Endodermal cell (in vitro differentiated cells): Measurements from ENCODE around the gene WNT10A. TPM values are rescaled to one million over a fixed set of nuclear protein-coding genes. Genes with fewer than 3 reads are reported as not detected.

ENCODE experiments used
- DNase-seq: peaks from one replicate; pipeline ENCODE4 v3.0.0-alpha.2; 2017
- H3K27ac ChIP-seq: 2 replicates; pipeline ENCODE4 v1.5.1; 2013; ENCODE audit warnings: mild to moderate bottlenecking, low read depth, low read length, moderate library complexity
- H3K27me3 ChIP-seq: 2 replicates; pipeline ENCODE4 v1.6.1; 2013; ENCODE audit warnings: mild to moderate bottlenecking, low read length, moderate library complexity; ENCODE audit not compliant: insufficient read depth, control insufficient read depth, poor library complexity, severe bottlenecking
- H3K36me3 ChIP-seq: 2 replicates; pipeline ENCODE4 v1.7.0; 2013; ENCODE audit warnings: mild to moderate bottlenecking, low read length, moderate library complexity; ENCODE audit not compliant: control insufficient read depth, insufficient read depth
- H3K4me1 ChIP-seq: one replicate; pipeline ENCODE4 v1.7.0; 2013; ENCODE audit warnings: low read length; ENCODE audit not compliant: control insufficient read depth, insufficient read depth
- H3K4me3 ChIP-seq: 2 replicates; pipeline ENCODE4 v1.5.1; 2013; ENCODE audit warnings: mild to moderate bottlenecking, low read length, moderate library complexity
- H3K9ac ChIP-seq: 2 replicates; pipeline ENCODE4 v1.6.1; 2013; ENCODE audit warnings: mild to moderate bottlenecking, low read length, moderate library complexity; ENCODE audit not compliant: poor library complexity, severe bottlenecking; ENCODE audit errors: extremely low read depth
- H3K9me3 ChIP-seq: 2 replicates; pipeline ENCODE4 v1.6.1; 2013; ENCODE audit warnings: mild to moderate bottlenecking, low read length, moderate library complexity; ENCODE audit not compliant: control insufficient read depth
- H3K27ac Mint-ChIP-seq: 2 replicates; pipeline ENCODE4 v1.8.0; 2020; ENCODE audit warnings: mixed read lengths
- H3K27me3 Mint-ChIP-seq: 2 replicates; pipeline ENCODE4 v1.8.0; 2021; ENCODE audit warnings: mild to moderate bottlenecking, mixed read lengths; ENCODE audit not compliant: insufficient read depth
- H3K36me3 Mint-ChIP-seq: 2 replicates; pipeline ENCODE4 v1.8.0; 2020; ENCODE audit warnings: low read depth, mixed read lengths
- H3K4me1 Mint-ChIP-seq: 2 replicates; pipeline ENCODE4 v1.8.0; 2020; ENCODE audit warnings: mixed read lengths
- H3K4me3 Mint-ChIP-seq: 2 replicates; pipeline ENCODE4 v1.8.0; 2020; ENCODE audit warnings: mild to moderate bottlenecking, moderate library complexity, mixed read lengths
- H3K9me3 Mint-ChIP-seq: 2 replicates; pipeline ENCODE4 v1.8.0; 2020; ENCODE audit warnings: mild to moderate bottlenecking, mixed read lengths
- WGBS, 2 experiments: methylation state at CpG; one replicate each; pipeline versions ENCODE4 v1.1.5 to v1.1.7; 2013; ENCODE audit warnings: missing lambda C conversion rate in 2 of 2, mixed read lengths in 1 of 2; ENCODE audit not compliant: insufficient coverage in 1 of 2, insufficient read length in 1 of 2; 5-methylcytosine and 5-hydroxymethylcytosine counted together
- total RNA-seq, 2 donors: library from RNA; stranded (reverse); fragmentation: NEBNext Ultra II Directional in 1 of 2; extraction: Animal tissue kit (Norgen Biotek cat#: 25700) in 1 of 2; gene quantifications; 2 replicates in 1 of 2; 3 replicates in 1 of 2; pipeline ENCODE4 v1.2.1, GENCODE V29; 2021
- TF ChIP-seq, protein P1 (sequence below): fragments of 200-600 bp; sonication (generic); conservative IDR thresholded peaks from 2 replicates; pipeline ENCODE4 v1.5.0; 2021; ENCODE audit warnings: antibody characterized with exemption, mild to moderate bottlenecking

The WNT10A gene
- total RNA-seq, 2 donors from 2014 or later: not detected

DNA sequence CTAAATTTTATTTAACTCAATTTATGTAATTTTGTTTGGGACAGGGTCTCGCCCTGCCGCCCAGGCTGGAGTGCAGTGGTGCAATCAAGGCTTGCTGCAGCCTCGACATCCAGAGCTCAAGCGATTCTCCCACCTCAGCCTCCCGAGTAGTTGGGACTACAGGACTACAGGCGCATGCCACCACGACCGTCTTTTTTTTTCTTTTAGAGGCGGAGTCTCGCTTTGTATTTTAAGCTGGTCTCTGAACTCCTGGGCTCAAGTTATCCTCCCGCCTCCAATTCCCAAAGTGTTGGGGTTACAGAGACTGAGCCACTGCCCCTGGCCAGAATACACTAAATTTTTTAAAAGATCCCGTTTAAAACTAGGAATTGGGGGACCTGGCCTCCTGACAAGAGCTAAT is 18.5 kb downstream of the WNT10A start:
- H3K4me3 Mint-ChIP-seq: no peak overlapping the region

DNA sequence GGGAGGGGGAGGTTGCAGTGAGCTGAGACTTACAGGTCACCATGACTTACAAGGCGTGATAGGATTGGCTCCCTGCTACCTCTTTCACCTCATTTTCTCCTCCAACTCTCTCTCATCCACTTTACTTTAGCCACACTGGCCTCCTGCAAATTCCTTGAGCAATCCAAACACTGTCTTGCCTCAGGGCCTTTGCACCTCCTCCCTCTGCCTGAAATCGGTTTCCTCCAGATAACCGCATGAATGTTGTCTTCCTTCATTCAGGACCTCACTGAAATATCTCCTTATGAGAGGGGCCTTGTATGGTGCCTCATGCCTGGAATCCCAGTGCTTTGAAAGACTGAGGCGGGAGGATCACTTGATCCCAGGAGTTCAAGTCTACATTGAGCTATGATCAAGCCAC is 21.8 kb downstream of the WNT10A start:
- H3K4me1 Mint-ChIP-seq: no peaks in the 10 kb centered on the region
- Histone ChIP-seq H3K27me3 (peaks cover 93% of the 10 kb centered on the region), H3K4me3 (no peak overlapping the region), H3K27ac (no peak overlapping the region), H3K36me3 (no peaks in the 10 kb centered on the region), H3K4me1 (no peaks in the 10 kb centered on the region), H3K9me3 (peaks cover 8% of the 10 kb centered on the region), H3K9ac (no peak overlapping the region)
- H3K27ac Mint-ChIP-seq: no peak overlapping the region
- no peak overlapping the region for H3K4me3 Mint-ChIP-seq
- H3K9me3 Mint-ChIP-seq: peaks cover 3% of the 10 kb centered on the region
- TF ChIP-seq, protein P1, sequence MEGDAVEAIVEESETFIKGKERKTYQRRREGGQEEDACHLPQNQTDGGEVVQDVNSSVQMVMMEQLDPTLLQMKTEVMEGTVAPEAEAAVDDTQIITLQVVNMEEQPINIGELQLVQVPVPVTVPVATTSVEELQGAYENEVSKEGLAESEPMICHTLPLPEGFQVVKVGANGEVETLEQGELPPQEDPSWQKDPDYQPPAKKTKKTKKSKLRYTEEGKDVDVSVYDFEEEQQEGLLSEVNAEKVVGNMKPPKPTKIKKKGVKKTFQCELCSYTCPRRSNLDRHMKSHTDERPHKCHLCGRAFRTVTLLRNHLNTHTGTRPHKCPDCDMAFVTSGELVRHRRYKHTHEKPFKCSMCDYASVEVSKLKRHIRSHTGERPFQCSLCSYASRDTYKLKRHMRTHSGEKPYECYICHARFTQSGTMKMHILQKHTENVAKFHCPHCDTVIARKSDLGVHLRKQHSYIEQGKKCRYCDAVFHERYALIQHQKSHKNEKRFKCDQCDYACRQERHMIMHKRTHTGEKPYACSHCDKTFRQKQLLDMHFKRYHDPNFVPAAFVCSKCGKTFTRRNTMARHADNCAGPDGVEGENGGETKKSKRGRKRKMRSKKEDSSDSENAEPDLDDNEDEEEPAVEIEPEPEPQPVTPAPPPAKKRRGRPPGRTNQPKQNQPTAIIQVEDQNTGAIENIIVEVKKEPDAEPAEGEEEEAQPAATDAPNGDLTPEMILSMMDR: no peak
- 64 to 79% methylated on average over 4 of the region's 4 CpGs for WGBS, 2 experiments
- peaks cover 93% of the 10 kb centered on the region for H3K27me3 Mint-ChIP-seq
- H3K36me3 Mint-ChIP-seq: no peaks in the 10 kb centered on the region
- no peak for DNase-seq

More for the DNA sequence above, 18.5 kb downstream of the WNT10A start:
- TF ChIP-seq, protein P1: no peak
- no peaks in the 10 kb centered on the region for H3K4me1 ChIP-seq
- 28 to 39% methylated on average over 9 to 12 of the region's 12 CpGs for WGBS, 2 experiments
- H3K9me3 ChIP-seq: peaks cover 8% of the 10 kb centered on the region
- H3K4me3 ChIP-seq: no peak overlapping the region
- peaks cover 3% of the 10 kb centered on the region for H3K9me3 Mint-ChIP-seq
- peaks cover 97% of the 10 kb centered on the region for H3K27me3 ChIP-seq
- peaks cover 96% of the 10 kb centered on the region for H3K27me3 Mint-ChIP-seq
- H3K27ac Mint-ChIP-seq: no peak overlapping the region
- H3K27ac ChIP-seq: no peak overlapping the region
- no peak for DNase-seq
- H3K36me3 ChIP-seq: no peaks in the 10 kb centered on the region
- no peak overlapping the region for H3K9ac ChIP-seq
- H3K36me3 Mint-ChIP-seq: no peaks in the 10 kb centered on the region
- H3K4me1 Mint-ChIP-seq: peaks cover 5% of the 10 kb centered on the region

DNA sequence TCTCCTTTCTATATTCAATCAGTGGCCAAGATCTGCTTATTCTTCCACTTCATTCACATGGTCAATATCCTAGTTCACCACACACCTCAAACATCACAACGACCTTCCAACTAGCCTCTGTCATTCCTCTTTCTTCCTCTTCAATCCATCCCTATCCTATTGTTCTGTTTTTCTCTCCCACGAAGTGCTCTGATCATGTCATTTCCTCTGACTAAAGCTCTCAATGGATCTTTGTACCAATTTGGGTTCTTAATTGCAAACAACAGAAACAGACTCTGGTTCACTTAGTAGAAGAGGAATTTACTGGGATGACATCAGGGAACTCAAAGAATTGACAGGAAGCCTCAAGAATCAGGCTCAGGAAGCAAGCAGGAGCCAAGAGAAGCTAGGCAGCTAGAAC is 23.5 kb downstream of the WNT10A start:
- peaks cover 90% of the 10 kb centered on the region for H3K27me3 Mint-ChIP-seq
- H3K27me3 ChIP-seq: peaks cover 88% of the 10 kb centered on the region

More for the DNA sequence above, 23.5 kb downstream of the WNT10A start:
- H3K4me1 ChIP-seq: no peaks in the 10 kb centered on the region
- H3K27ac Mint-ChIP-seq: no peak overlapping the region
- 30 to 41% methylated on average over 2 of the region's 2 CpGs for WGBS, 2 experiments
- no peak overlapping the region for H3K27ac ChIP-seq
- H3K36me3 Mint-ChIP-seq: no peaks in the 10 kb centered on the region
- TF ChIP-seq, protein P1: no peak
- no peak overlapping the region for H3K9ac ChIP-seq
- DNase-seq: no peak
- H3K9me3 Mint-ChIP-seq: peaks cover 6% of the 10 kb centered on the region
- peaks cover 8% of the 10 kb centered on the region for H3K9me3 ChIP-seq
- H3K36me3 ChIP-seq: no peaks in the 10 kb centered on the region
- H3K4me3 ChIP-seq: no peak overlapping the region
- H3K4me1 Mint-ChIP-seq: no peaks in the 10 kb centered on the region
- H3K4me3 Mint-ChIP-seq: no peak overlapping the region
